Astrocyte (in vitro differentiated cells and primary cell): ENCODE data around the gene GRIA1.

ENCODE experiments used
- CTCF ChIP-seq: IDR thresholded peaks from 2 replicates; pipeline ENCODE4 v1.5.1; 2011; ENCODE audit warnings: low read depth, mild to moderate bottlenecking, inconsistent platforms, low read length, moderate library complexity; ENCODE audit not compliant: insufficient read depth
- EZH2 ChIP-seq: IDR thresholded peaks from 2 replicates; pipeline ENCODE4 v1.6.1; 2012; ENCODE audit warnings: mild to moderate bottlenecking, low read length, inconsistent platforms; ENCODE audit not compliant: insufficient read depth

- no peak for TF ChIP-seq CTCF
- no peak for TF ChIP-seq EZH2
Observed at GRCh38 chr5:153598099-153598498, 107.6 kb downstream of the GRIA1 start.
